ENCODE data around the gene ADNP. TPM values are rescaled to one million over a fixed set of nuclear protein-coding genes. Genes with fewer than 3 reads are reported as not detected.

The ADNP gene
- total RNA-seq, 1 donor from 2014 or later = 92.7 TPM

GRCh38 chr20:50916257-50916656, 15.0 kb downstream of the ADNP start:
- H3K36me3 Mint-ChIP-seq (ENCODE audit: low read depth, unreplicated experiment) = peaks cover 3% of the 10 kb centered on the region
- H3K9me3 Mint-ChIP-seq (ENCODE audit: unreplicated experiment) = no peaks in the 10 kb centered on the region
- no peaks in the 10 kb centered on the region for H3K27me3 Mint-ChIP-seq (ENCODE audit: unreplicated experiment)
- no peak for DNase-seq (ENCODE audit: low spot score)
- peaks cover 29% of the 10 kb centered on the region for H3K4me1 Mint-ChIP-seq (ENCODE audit: unreplicated experiment)
- no peak overlapping the region for H3K27ac Mint-ChIP-seq (ENCODE audit: unreplicated experiment)
- no peak overlapping the region for H3K4me3 Mint-ChIP-seq (ENCODE audit: unreplicated experiment)
- no peak for TF ChIP-seq CTCF (IDR thresholded peaks at IDR 0.05; ENCODE audit: unreplicated experiment)

- H3K4me1 Mint-ChIP-seq (ENCODE audit: unreplicated experiment) = peaks cover 27% of the 10 kb centered on the region
- no peak overlapping the region for H3K4me3 Mint-ChIP-seq (ENCODE audit: unreplicated experiment)
- TF ChIP-seq CTCF (IDR thresholded peaks at IDR 0.05; ENCODE audit: unreplicated experiment) = no peak
- no peak for DNase-seq (ENCODE audit: low spot score)
- no peak overlapping the region for H3K27ac Mint-ChIP-seq (ENCODE audit: unreplicated experiment)
- H3K36me3 Mint-ChIP-seq (ENCODE audit: low read depth, unreplicated experiment) = peaks cover 7% of the 10 kb centered on the region
- no peaks in the 10 kb centered on the region for H3K27me3 Mint-ChIP-seq (ENCODE audit: unreplicated experiment)
- H3K9me3 Mint-ChIP-seq (ENCODE audit: unreplicated experiment) = no peaks in the 10 kb centered on the region
These were observed 15.8 kb downstream of the ADNP start for GRCh38 chr20:50915424-50915823.

- H3K27ac Mint-ChIP-seq (ENCODE audit: unreplicated experiment) = no peak overlapping the region
- H3K4me3 Mint-ChIP-seq (ENCODE audit: unreplicated experiment) = no peak overlapping the region
- DNase-seq (ENCODE audit: low spot score) = no peak
- TF ChIP-seq CTCF (IDR thresholded peaks at IDR 0.05; ENCODE audit: unreplicated experiment) = no peak
- no peaks in the 10 kb centered on the region for H3K27me3 Mint-ChIP-seq (ENCODE audit: unreplicated experiment)
- H3K9me3 Mint-ChIP-seq (ENCODE audit: unreplicated experiment) = no peaks in the 10 kb centered on the region
- peaks cover 27% of the 10 kb centered on the region for H3K4me1 Mint-ChIP-seq (ENCODE audit: unreplicated experiment)
- H3K36me3 Mint-ChIP-seq (ENCODE audit: low read depth, unreplicated experiment) = peaks cover 7% of the 10 kb centered on the region
These were observed 17.4 kb downstream of the ADNP start for GRCh38 chr20:50913690-50914375.

GRCh38 chr20:50911716-50912115, 19.5 kb downstream of the ADNP start:
- TF ChIP-seq CTCF (IDR thresholded peaks at IDR 0.05; ENCODE audit: unreplicated experiment) = no peak
- Mint-ChIP-seq H3K36me3 (ENCODE audit: low read depth, unreplicated experiment) (peaks cover 7% of the 10 kb centered on the region), H3K4me1 (ENCODE audit: unreplicated experiment) (peaks cover 17% of the 10 kb centered on the region), H3K9me3 (ENCODE audit: unreplicated experiment) (no peaks in the 10 kb centered on the region), H3K4me3 (ENCODE audit: unreplicated experiment) (no peak overlapping the region), H3K27me3 (ENCODE audit: unreplicated experiment) (no peaks in the 10 kb centered on the region), H3K27ac (ENCODE audit: unreplicated experiment) (peak overlapping the region; percentile 12)
- no peak for DNase-seq (ENCODE audit: low spot score)

GRCh38 chr20:50911030-50911429, 20.2 kb downstream of the ADNP start:
- no peak for DNase-seq (ENCODE audit: low spot score)
- TF ChIP-seq CTCF (IDR thresholded peaks at IDR 0.05; ENCODE audit: unreplicated experiment) = no peak
- Mint-ChIP-seq H3K4me1 (ENCODE audit: unreplicated experiment) (peaks cover 17% of the 10 kb centered on the region), H3K27me3 (ENCODE audit: unreplicated experiment) (no peaks in the 10 kb centered on the region), H3K27ac (ENCODE audit: unreplicated experiment) (no peak overlapping the region), H3K4me3 (ENCODE audit: unreplicated experiment) (no peak overlapping the region), H3K9me3 (ENCODE audit: unreplicated experiment) (no peaks in the 10 kb centered on the region), H3K36me3 (ENCODE audit: low read depth, unreplicated experiment) (peaks cover 7% of the 10 kb centered on the region)
